ENCODE measurements around the gene SLC19A1. TPM values are rescaled to one million over a fixed set of nuclear protein-coding genes. Genes with fewer than 3 reads are reported as not detected.
A peak's percentile ranks its signal among the peaks of the same experiment; 100 is the strongest.
"Not testable (repeated sequence)": the region's sequence is repeated elsewhere in the genome, so short reads cannot be mapped to it uniquely, and the experiment has no call there.

Gene SLC19A1
- total RNA-seq, 6 experiments from 2014 or later: 4.5 to 24.5 (median 15.7) TPM

- Histone ChIP-seq H3K4me3 (no peak overlapping the region), H3K9me3 (no peaks in the 10 kb centered on the region), H3K27ac (no peak overlapping the region), H3K27me3 (no peaks in the 10 kb centered on the region), H3K4me1 (peaks cover 0 to 13% (median 5%) of the 10 kb centered on the region in 4 donors), H3K36me3 (peaks cover 0 to 11% (median 4%) of the 10 kb centered on the region in 4 donors)
- DNase-seq (peak; percentile 17 to 57 (median 48)), ATAC-seq (no peak)
- WGBS (ENCODE audit: insufficient coverage, low coverage, low lambda C conversion rate, missing lambda C conversion rate): 61% methylated on average over 4 of the region's 41 CpGs
- no peak for TF ChIP-seq CTCF (IDR thresholded peaks at IDR 0.05)
- no peak for TF ChIP-seq POLR2A (IDR thresholded peaks at IDR 0.05)
- intact Hi-C loops (cut with DNase I): no loop called here
Observed at GRCh38 chr21:45504516-45505415, 37.5 kb downstream of the SLC19A1 start.

- ATAC-seq: no peak
- WGBS (ENCODE audit: insufficient coverage, low coverage, low lambda C conversion rate, missing lambda C conversion rate): 55% methylated on average over 2 of the region's 22 CpGs
- H3K4me1 ChIP-seq: peaks cover 0 to 11% (median 4%) of the 10 kb centered on the region in 4 donors
- H3K27ac ChIP-seq: no peak overlapping the region
- intact Hi-C loops (cut with DNase I): no loop called here
- no peaks in the 10 kb centered on the region for H3K27me3 ChIP-seq
- peaks cover 0 to 14% (median 5%) of the 10 kb centered on the region in 4 donors for H3K36me3 ChIP-seq
- H3K9me3 ChIP-seq: no peaks in the 10 kb centered on the region
- no peak overlapping the region for H3K4me3 ChIP-seq
- peak; percentile 13 to 55 (median 52) for DNase-seq
- TF ChIP-seq CTCF (IDR thresholded peaks at IDR 0.05) (no peak), POLR2A (IDR thresholded peaks at IDR 0.05) (no peak)
Observed at GRCh38 chr21:45504021-45504515, 38.2 kb downstream of the SLC19A1 start.

- 82% methylated on average over 4 of the region's 4 CpGs for WGBS (ENCODE audit: insufficient coverage, low coverage, low lambda C conversion rate, missing lambda C conversion rate)
- H3K4me1 ChIP-seq; ATAC-seq; H3K4me3 ChIP-seq; H3K9me3 ChIP-seq; intact Hi-C loops (cut with DNase I); H3K27me3 ChIP-seq; H3K27ac ChIP-seq; DNase-seq: not testable (repeated sequence)
- H3K36me3 ChIP-seq: peaks cover 0 to 22% (median 9%) of the 10 kb centered on the region in 4 donors
Observed at GRCh38 chr21:45503226-45503625, 39.0 kb downstream of the SLC19A1 start.

DNA sequence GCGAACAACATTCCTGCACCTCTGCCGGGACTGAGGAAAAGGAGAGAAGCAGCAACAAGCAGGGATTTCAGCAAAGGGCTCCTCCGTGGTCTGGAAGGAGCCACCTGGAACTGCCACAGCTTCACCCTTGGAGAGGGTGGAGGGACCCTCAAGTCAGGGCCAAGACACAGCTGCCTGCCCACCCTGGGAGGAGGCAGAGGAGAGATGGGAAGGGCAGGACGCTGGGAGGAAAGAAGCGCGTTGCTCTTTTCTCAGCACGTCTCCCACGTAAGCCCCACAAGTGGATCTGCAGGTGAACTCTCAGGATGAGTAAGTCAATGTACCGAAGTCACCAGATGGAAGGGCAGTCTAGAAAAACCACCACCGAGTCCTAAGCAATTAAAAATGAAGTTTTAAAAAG is 39.6 kb downstream of the SLC19A1 start:
- no peaks in the 10 kb centered on the region for H3K27me3 ChIP-seq
- intact Hi-C loops (cut with DNase I): no loop called here
- peak; percentile 13 to 41 (median 23) for DNase-seq
- no peak overlapping the region for H3K27ac ChIP-seq
- H3K36me3 ChIP-seq: peaks cover 0 to 28% (median 11%) of the 10 kb centered on the region in 4 donors
- 88% methylated on average over 8 of the region's 10 CpGs for WGBS (ENCODE audit: insufficient coverage, low coverage, low lambda C conversion rate, missing lambda C conversion rate)
- peaks cover 0 to 4% (median 0%) of the 10 kb centered on the region in 4 donors for H3K4me1 ChIP-seq
- no peak overlapping the region for H3K4me3 ChIP-seq
- TF ChIP-seq CTCF (IDR thresholded peaks at IDR 0.05): no peak
- TF ChIP-seq POLR2A (IDR thresholded peaks at IDR 0.05): no peak
- ATAC-seq: no peak
- no peaks in the 10 kb centered on the region for H3K9me3 ChIP-seq

- no peaks in the 10 kb centered on the region for H3K9me3 ChIP-seq
- H3K4me3 ChIP-seq: no peak overlapping the region
- H3K36me3 ChIP-seq: peaks cover 0 to 34% (median 16%) of the 10 kb centered on the region in 4 donors
- no peak for ATAC-seq
- peaks cover 0 to 4% (median 0%) of the 10 kb centered on the region in 4 donors for H3K4me1 ChIP-seq
- no peak overlapping the region for H3K27ac ChIP-seq
- intact Hi-C loops (cut with DNase I): no loop called here
- TF ChIP-seq POLR2A (IDR thresholded peaks at IDR 0.05): no peak
- TF ChIP-seq CTCF (IDR thresholded peaks at IDR 0.05): no peak
- H3K27me3 ChIP-seq: no peaks in the 10 kb centered on the region
- DNase-seq: peak; percentile 15 to 48 (median 47)
- 60% methylated on average over 4 of the region's 13 CpGs for WGBS (ENCODE audit: insufficient coverage, low coverage, low lambda C conversion rate, missing lambda C conversion rate)
Observed at GRCh38 chr21:45502006-45502345, 40.3 kb downstream of the SLC19A1 start.

DNA sequence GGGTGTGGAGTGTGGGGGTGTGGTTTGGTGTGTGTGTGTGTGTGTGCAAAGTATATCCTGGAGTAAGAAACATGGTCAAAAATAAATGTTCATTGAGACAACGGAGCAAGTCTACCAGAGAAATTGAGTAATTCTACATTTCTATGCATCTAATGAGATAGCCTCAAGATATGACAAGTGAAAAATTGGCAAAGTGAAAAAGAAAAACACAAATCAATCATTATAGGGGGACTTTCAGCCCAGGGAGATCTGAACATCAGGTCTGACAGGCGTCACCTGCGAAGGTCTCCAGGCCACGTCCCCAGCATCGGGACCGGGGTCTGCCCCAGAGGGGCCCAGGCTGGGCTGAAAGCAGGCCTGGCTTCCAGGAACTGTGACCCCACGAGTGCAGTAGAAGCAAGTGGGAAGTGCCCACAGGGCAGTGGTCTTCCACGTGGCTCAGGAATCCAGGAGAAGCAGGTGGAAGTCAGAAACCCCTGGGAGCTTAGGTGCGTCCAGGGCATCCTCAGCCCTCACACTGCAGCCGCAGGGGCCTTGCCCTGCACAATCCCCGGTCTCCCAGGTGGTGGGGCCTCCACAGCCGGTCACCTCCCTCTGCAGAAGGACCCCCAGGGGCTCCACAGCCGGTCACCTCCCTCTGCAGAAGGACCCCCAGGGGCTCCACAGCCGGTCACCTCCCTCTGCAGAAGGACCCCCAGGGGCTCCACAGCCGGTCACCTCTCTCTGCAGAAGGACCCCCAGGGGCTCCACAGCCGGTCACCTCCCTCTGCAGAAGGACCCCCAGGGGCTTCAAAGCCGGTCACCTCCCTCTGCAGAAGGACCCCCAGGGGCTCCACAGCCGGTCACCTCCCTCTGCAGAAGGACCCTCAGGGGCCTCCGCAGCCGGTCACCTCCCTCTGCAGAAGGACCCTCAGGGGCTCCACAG is 40.9 kb downstream of the SLC19A1 start:
- H3K27ac ChIP-seq; intact Hi-C loops (cut with DNase I): not testable (repeated sequence)

More for the DNA sequence above, 40.9 kb downstream of the SLC19A1 start:
- peak; percentile 22 to 50 (median 49) for DNase-seq
- peak in 2 of 4 donors; percentile 5 to 7 for ATAC-seq
- not testable (repeated sequence) for H3K27me3 ChIP-seq, H3K4me3 ChIP-seq, H3K4me1 ChIP-seq, H3K9me3 ChIP-seq
- 63% methylated on average over 6 of the region's 20 CpGs for WGBS (ENCODE audit: insufficient coverage, low coverage, low lambda C conversion rate, missing lambda C conversion rate)
- peaks cover 0 to 40% (median 19%) of the 10 kb centered on the region in 4 donors for H3K36me3 ChIP-seq

Data from right lobe of liver (tissue), 6 donors.